OCI-LY3 (cell line): ENCODE measurements around the gene ZNF304.

Source experiments
- CTCF ChIP-seq: fragments of 200-600, 300-600 bp; sonication (generic); IDR thresholded peaks from 2 replicates; pipeline ENCODE4 v1.5.1; 2014; ENCODE audit warnings: antibody characterized with exemption, low read length, low read depth
- EZH2phosphoT487 ChIP-seq: fragments of 200-600 bp; shearing (Covaris generic); IDR thresholded peaks from 2 replicates; pipeline ENCODE4 v1.6.1; 2018; ENCODE audit warnings: antibody characterized with exemption, mixed run types, low read depth

GRCh38 chr19:57305056-57305455, 46.0 kb upstream of the ZNF304 start:
- TF ChIP-seq CTCF, result no peak
- TF ChIP-seq EZH2phosphoT487, result no peak
